Measurements from ENCODE around the gene NDUFAF5. TPM values are rescaled to one million over a fixed set of nuclear protein-coding genes. Genes with fewer than 3 reads are reported as not detected.
A peak's percentile ranks its signal among the peaks of the same experiment; 100 is the strongest.

The NDUFAF5 gene
- total RNA-seq, 1 experiment from 2014 or later = 44.1 TPM

DNA sequence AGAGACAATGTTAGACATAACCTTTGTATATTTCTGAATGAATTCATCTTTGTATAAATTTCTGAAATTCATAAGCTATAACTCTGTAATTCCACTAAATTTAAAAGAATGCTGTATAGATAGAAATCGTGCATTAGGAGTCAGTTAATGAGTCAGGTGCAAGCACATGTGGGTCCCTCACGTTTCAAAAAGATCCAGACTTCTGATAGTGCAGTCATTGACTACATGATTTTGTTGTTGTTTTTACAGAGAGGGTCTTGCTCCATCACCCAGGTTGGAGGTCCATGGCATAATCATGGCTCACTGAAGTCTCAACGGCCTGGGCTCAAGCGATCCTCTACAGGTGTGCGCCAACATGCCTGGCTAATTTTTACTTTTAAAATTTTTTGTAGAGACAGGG lies 14.7 kb upstream of the NDUFAF5 start:
- CTCF ChIA-PET = interaction anchor here (0.6 to 4.3 kb wide), 10 partner anchors 16 to 806 kb away, joined by 3 to 31 read pairs (median 6); no protein-coding TSS in a partner anchor
- peaks cover 99% of the 10 kb centered on the region for H3K36me3 Mint-ChIP-seq (ENCODE audit: insufficient read depth, unreplicated experiment)

DNA sequence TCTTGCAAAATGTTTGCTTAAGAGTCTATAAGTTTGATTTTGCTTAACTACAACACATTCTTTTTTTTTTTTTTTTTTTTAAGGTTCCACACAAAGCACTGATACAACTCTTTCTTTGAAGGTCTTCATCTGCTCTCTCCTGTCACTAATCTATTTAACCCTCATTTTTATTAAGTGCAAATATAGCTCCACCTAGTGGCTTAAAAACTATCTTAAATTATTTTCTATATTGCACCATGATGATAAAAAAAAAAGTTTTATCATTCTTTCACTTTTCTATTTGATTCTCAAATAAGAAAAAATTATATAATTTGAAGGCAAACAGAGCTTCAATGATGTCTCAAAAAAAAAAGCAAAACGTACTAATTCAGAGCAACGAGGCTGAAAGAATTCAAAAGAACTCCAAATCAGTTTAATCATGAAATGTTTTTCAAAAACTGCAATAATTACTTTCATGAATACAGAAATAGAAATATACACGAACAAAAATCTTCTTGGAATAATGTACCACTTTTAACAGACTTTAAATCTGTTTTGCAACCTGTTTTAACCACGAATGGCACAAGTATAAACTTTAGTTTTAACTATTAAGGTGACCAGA lies 12.9 kb upstream of the NDUFAF5 start:
- DNase-seq (ENCODE audit: unreplicated experiment) = no peak
- TF ChIP-seq, protein P1, sequence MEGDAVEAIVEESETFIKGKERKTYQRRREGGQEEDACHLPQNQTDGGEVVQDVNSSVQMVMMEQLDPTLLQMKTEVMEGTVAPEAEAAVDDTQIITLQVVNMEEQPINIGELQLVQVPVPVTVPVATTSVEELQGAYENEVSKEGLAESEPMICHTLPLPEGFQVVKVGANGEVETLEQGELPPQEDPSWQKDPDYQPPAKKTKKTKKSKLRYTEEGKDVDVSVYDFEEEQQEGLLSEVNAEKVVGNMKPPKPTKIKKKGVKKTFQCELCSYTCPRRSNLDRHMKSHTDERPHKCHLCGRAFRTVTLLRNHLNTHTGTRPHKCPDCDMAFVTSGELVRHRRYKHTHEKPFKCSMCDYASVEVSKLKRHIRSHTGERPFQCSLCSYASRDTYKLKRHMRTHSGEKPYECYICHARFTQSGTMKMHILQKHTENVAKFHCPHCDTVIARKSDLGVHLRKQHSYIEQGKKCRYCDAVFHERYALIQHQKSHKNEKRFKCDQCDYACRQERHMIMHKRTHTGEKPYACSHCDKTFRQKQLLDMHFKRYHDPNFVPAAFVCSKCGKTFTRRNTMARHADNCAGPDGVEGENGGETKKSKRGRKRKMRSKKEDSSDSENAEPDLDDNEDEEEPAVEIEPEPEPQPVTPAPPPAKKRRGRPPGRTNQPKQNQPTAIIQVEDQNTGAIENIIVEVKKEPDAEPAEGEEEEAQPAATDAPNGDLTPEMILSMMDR (IDR thresholded peaks at IDR 0.05; ENCODE audit: unreplicated experiment) = peak; percentile 42
- peak overlapping the region; percentile 87 for H3K27ac Mint-ChIP-seq (ENCODE audit: low read depth, unreplicated experiment)
- H3K4me1 Mint-ChIP-seq (ENCODE audit: insufficient read depth, unreplicated experiment) = peaks cover 15% of the 10 kb centered on the region
- intact Hi-C loops (cut with micrococcal nuclease) = loop anchor here (1.0 to 10.0 kb wide), 4 partner anchors 137 to 653 kb away; partner anchors contain the start of gene TASP1
- no peaks in the 10 kb centered on the region for H3K27me3 Mint-ChIP-seq (ENCODE audit: insufficient read depth, unreplicated experiment)
- no TSS peak for BruUV-seq (replicated peaks)
- CTCF ChIA-PET = interaction anchor here (0.6 to 4.3 kb wide), 60 partner anchors 9 to 1195 kb away, joined by 3 to 31 read pairs (median 4); partner anchors contain the start of genes ESF1 and NDUFAF5
- H3K9me3 Mint-ChIP-seq (ENCODE audit: unreplicated experiment) = no peaks in the 10 kb centered on the region
- H3K4me3 Mint-ChIP-seq (ENCODE audit: unreplicated experiment) = no peak overlapping the region
- POLR2A ChIA-PET = interaction anchor here (0.6 to 8.6 kb wide), 6 partner anchors 8 to 566 kb away, joined by 3 to 81 read pairs (median 4); partner anchors contain the start of genes ESF1, NDUFAF5 and TASP1
- H3K36me3 Mint-ChIP-seq (ENCODE audit: insufficient read depth, unreplicated experiment) = peaks cover 90% of the 10 kb centered on the region

More for the DNA sequence above, 14.7 kb upstream of the NDUFAF5 start:
- DNase-seq (ENCODE audit: unreplicated experiment) = no peak
- Mint-ChIP-seq H3K9me3 (ENCODE audit: unreplicated experiment) (peaks cover 9% of the 10 kb centered on the region), H3K27ac (ENCODE audit: low read depth, unreplicated experiment) (no peak overlapping the region), H3K4me1 (ENCODE audit: insufficient read depth, unreplicated experiment) (peaks cover 5% of the 10 kb centered on the region), H3K4me3 (ENCODE audit: unreplicated experiment) (no peak overlapping the region), H3K27me3 (ENCODE audit: insufficient read depth, unreplicated experiment) (no peaks in the 10 kb centered on the region)
- POLR2A ChIA-PET = interaction anchor here (0.7 to 8.6 kb wide), 2 partner anchors 14 to 15 kb away, joined by 4 to 81 read pairs; partner anchors contain the start of genes ESF1 and NDUFAF5
- BruUV-seq (replicated peaks) = no TSS peak
- intact Hi-C loops (cut with micrococcal nuclease) = loop anchor here (10.0 kb wide), 2 partner anchors 135 to 225 kb away; partner anchors contain the start of gene TASP1
- TF ChIP-seq, protein P1 (IDR thresholded peaks at IDR 0.05; ENCODE audit: unreplicated experiment) = no peak

DNA sequence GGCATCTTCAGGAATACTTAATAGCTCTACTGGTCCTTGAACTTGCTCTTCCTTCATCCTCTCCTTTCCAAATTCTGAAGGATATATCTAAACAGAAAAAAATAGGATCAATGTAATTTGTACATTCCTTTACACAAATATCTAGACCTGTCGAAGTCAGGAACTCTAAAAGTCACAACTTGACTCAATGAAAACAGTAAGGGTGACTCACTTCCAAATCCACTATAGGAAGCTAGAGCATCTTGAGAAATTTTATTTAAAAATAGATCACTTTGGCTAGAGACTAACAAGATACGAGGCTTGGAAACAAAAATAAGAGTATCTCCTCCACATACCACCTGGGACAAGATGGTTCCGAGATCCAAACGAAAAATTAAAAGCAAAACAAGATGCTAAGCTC lies 12.3 kb upstream of the NDUFAF5 start:
- Mint-ChIP-seq H3K4me1 (ENCODE audit: insufficient read depth, unreplicated experiment) (peaks cover 20% of the 10 kb centered on the region), H3K4me3 (ENCODE audit: unreplicated experiment) (no peak overlapping the region), H3K27me3 (ENCODE audit: insufficient read depth, unreplicated experiment) (no peaks in the 10 kb centered on the region), H3K27ac (ENCODE audit: low read depth, unreplicated experiment) (peak overlapping the region; percentile 87), H3K9me3 (ENCODE audit: unreplicated experiment) (no peaks in the 10 kb centered on the region), H3K36me3 (ENCODE audit: insufficient read depth, unreplicated experiment) (peaks cover 84% of the 10 kb centered on the region)
- no TSS peak for BruUV-seq (replicated peaks)
- DNase-seq (ENCODE audit: unreplicated experiment) = no peak
- intact Hi-C loops (cut with micrococcal nuclease) = loop anchor here (2.0 to 10.0 kb wide), 3 partner anchors 138 to 314 kb away; partner anchors contain the start of gene TASP1
- ChIA-PET POLR2A (interaction anchor here (0.6 to 8.6 kb wide), 6 partner anchors 8 to 134 kb away, joined by 3 to 81 read pairs (median 4); partner anchors contain the start of genes ESF1, NDUFAF5 and TASP1), CTCF (interaction anchor here (0.6 to 4.3 kb wide), 35 partner anchors 9 to 1194 kb away, joined by 3 to 31 read pairs (median 4); partner anchors contain the start of genes ESF1 and NDUFAF5)
- TF ChIP-seq, protein P1 (IDR thresholded peaks at IDR 0.05; ENCODE audit: unreplicated experiment) = no peak

DNA sequence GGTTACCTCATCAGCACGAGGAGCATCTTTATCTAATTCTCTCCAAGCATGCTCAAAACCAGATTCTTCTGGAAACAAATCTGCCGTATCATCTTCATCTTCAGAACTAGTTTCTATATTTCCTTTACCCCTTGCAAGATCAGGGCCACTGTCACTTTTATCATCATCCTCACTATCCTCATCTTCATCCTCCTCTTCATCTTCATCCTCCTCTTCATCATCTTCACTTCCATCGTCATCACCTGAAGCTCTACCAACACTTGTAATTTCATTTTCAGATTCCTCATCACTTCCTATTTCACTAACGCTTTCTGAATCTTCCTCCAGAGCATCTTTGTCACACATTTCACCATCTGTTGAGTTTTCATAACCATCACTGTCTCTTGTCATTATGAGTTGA lies 9.0 kb upstream of the NDUFAF5 start:
- TF ChIP-seq, protein P1 (IDR thresholded peaks at IDR 0.05; ENCODE audit: unreplicated experiment) = no peak
- CTCF ChIA-PET = interaction anchor here (0.7 to 2.5 kb wide), 5 partner anchors 12 to 656 kb away, joined by 3 to 10 read pairs (median 5); no protein-coding TSS in a partner anchor

More for the DNA sequence above, 9.0 kb upstream of the NDUFAF5 start:
- Mint-ChIP-seq H3K27ac (ENCODE audit: low read depth, unreplicated experiment) (no peak overlapping the region), H3K4me1 (ENCODE audit: insufficient read depth, unreplicated experiment) (peaks cover 35% of the 10 kb centered on the region), H3K27me3 (ENCODE audit: insufficient read depth, unreplicated experiment) (no peaks in the 10 kb centered on the region), H3K4me3 (ENCODE audit: unreplicated experiment) (no peak overlapping the region), H3K36me3 (ENCODE audit: insufficient read depth, unreplicated experiment) (peaks cover 66% of the 10 kb centered on the region), H3K9me3 (ENCODE audit: unreplicated experiment) (no peaks in the 10 kb centered on the region)
- POLR2A ChIA-PET = interaction anchor here (1.2 to 8.6 kb wide), 3 partner anchors 9 to 137 kb away, joined by 4 to 81 read pairs (median 14); partner anchors contain the start of genes ESF1, NDUFAF5 and TASP1
- TSS peak; percentile 6 for BruUV-seq (replicated peaks)
- no peak for DNase-seq (ENCODE audit: unreplicated experiment)
- intact Hi-C loops (cut with micrococcal nuclease) = loop anchor here (10.0 kb wide), 2 partner anchors 141 to 231 kb away; partner anchors contain the start of gene TASP1
